ENCODE data around the gene LRMDA. TPM values are rescaled to one million over a fixed set of nuclear protein-coding genes. Genes with fewer than 3 reads are reported as not detected.

Gene LRMDA
- total RNA-seq, 3 donors from 2014 or later (not counting 1 experiment from before 2014, with no cell fraction given), result 1.4 to 2.4 (median 2.1) TPM

GRCh38 chr10:76301950-76302349 is 870.5 kb downstream of the LRMDA start:
- Mint-ChIP-seq H3K36me3 (no peaks in the 10 kb centered on the region), H3K4me3 (no peak overlapping the region), H3K27me3 (ENCODE audit: low read depth in 2 of 2) (peaks cover 7 to 10% of the 10 kb centered on the region in 2 donors), H3K27ac (no peak overlapping the region), H3K9me3 (no peaks in the 10 kb centered on the region), H3K4me1 (no peaks in the 10 kb centered on the region)
- WGBS (ENCODE audit: insufficient coverage), result 56% methylated on average over 1 of the region's 3 CpGs
- H3K9me3 ChIP-seq (ENCODE audit: control insufficient read depth, insufficient read depth, low read length), result no peaks in the 10 kb centered on the region
- no peak overlapping the region for H3K27ac ChIP-seq (ENCODE audit: low read length)
- no peak for TF ChIP-seq CTCF (IDR thresholded peaks at IDR 0.05)
- no peaks in the 10 kb centered on the region for H3K4me1 ChIP-seq (ENCODE audit: control insufficient read depth, insufficient read depth, low read length)
- no peak overlapping the region for H3K4me3 ChIP-seq (ENCODE audit: low read length)
- intact Hi-C loops (cut with micrococcal nuclease), result no loop called here
- H3K36me3 ChIP-seq (ENCODE audit: control insufficient read depth, insufficient read depth, low read length), result no peaks in the 10 kb centered on the region
- ATAC-seq (no peak), DNase-seq (no peak)
- no peaks in the 10 kb centered on the region for H3K27me3 ChIP-seq (ENCODE audit: control insufficient read depth, insufficient read depth, low read length)

- intact Hi-C loops (cut with micrococcal nuclease), result no loop called here
- H3K36me3 Mint-ChIP-seq, result no peaks in the 10 kb centered on the region
Observed at GRCh38 chr10:76302481-76302880, 871.1 kb downstream of the LRMDA start.

GRCh38 chr10:76302961-76303630 is 871.7 kb downstream of the LRMDA start:
- Histone ChIP-seq H3K4me1 (ENCODE audit: control insufficient read depth, insufficient read depth, low read length) (no peaks in the 10 kb centered on the region), H3K9me3 (ENCODE audit: control insufficient read depth, insufficient read depth, low read length) (no peaks in the 10 kb centered on the region), H3K36me3 (ENCODE audit: control insufficient read depth, insufficient read depth, low read length) (no peaks in the 10 kb centered on the region), H3K27me3 (ENCODE audit: control insufficient read depth, insufficient read depth, low read length) (no peaks in the 10 kb centered on the region), H3K4me3 (ENCODE audit: low read length) (no peak overlapping the region), H3K27ac (ENCODE audit: low read length) (no peak overlapping the region)
- Mint-ChIP-seq H3K4me3 (no peak overlapping the region), H3K27ac (no peak overlapping the region), H3K27me3 (ENCODE audit: low read depth in 2 of 2) (peaks cover 7 to 10% of the 10 kb centered on the region in 2 donors), H3K9me3 (no peaks in the 10 kb centered on the region), H3K36me3 (no peaks in the 10 kb centered on the region), H3K4me1 (no peaks in the 10 kb centered on the region)
- 57% methylated on average over 5 of the region's 8 CpGs for WGBS (ENCODE audit: insufficient coverage)
- intact Hi-C loops (cut with micrococcal nuclease), result no loop called here
- no peak for TF ChIP-seq CTCF (IDR thresholded peaks at IDR 0.05)
- DNase-seq (no peak), ATAC-seq (no peak)

More at GRCh38 chr10:76302481-76302880, 871.1 kb downstream of the LRMDA start:
- 93% methylated on average over 1 of the region's 1 CpG for WGBS (ENCODE audit: insufficient coverage)
- H3K27ac Mint-ChIP-seq, result no peak overlapping the region
- ATAC-seq, result no peak
- peaks cover 7 to 10% of the 10 kb centered on the region in 2 donors for H3K27me3 Mint-ChIP-seq (ENCODE audit: low read depth in 2 of 2)
- no peaks in the 10 kb centered on the region for H3K36me3 ChIP-seq (ENCODE audit: control insufficient read depth, insufficient read depth, low read length)
- no peaks in the 10 kb centered on the region for H3K9me3 ChIP-seq (ENCODE audit: control insufficient read depth, insufficient read depth, low read length)
- no peak overlapping the region for H3K4me3 Mint-ChIP-seq
- no peak overlapping the region for H3K27ac ChIP-seq (ENCODE audit: low read length)
- TF ChIP-seq CTCF (IDR thresholded peaks at IDR 0.05), result no peak
- no peaks in the 10 kb centered on the region for H3K4me1 ChIP-seq (ENCODE audit: control insufficient read depth, insufficient read depth, low read length)
- H3K4me3 ChIP-seq (ENCODE audit: low read length), result no peak overlapping the region
- H3K9me3 Mint-ChIP-seq, result no peaks in the 10 kb centered on the region
- H3K4me1 Mint-ChIP-seq, result no peaks in the 10 kb centered on the region
- no peaks in the 10 kb centered on the region for H3K27me3 ChIP-seq (ENCODE audit: control insufficient read depth, insufficient read depth, low read length)
- no peak for DNase-seq

Data from natural killer cell (primary cell).